ENCODE measurements around the gene TUBA1B. TPM values are rescaled to one million over a fixed set of nuclear protein-coding genes. Genes with fewer than 3 reads are reported as not detected.

The TUBA1B gene
- total and polyA plus RNA-seq, 2 of the 13 experiments (the other 11 are each of a cell fraction or from before 2014, with no cell fraction given) = 1,275 to 1,353 TPM

GRCh38 chr12:49131051-49131893 lies at the start of gene TUBA1B (continued):
- TF ChIP-seq GATAD2A (CRISPR knock-in tag; IDR thresholded peaks at IDR 0.05) = no peak
- no peak for TF ChIP-seq NBN (conservative IDR thresholded peaks at IDR 0.05)
- TF ChIP-seq KMT2B (CRISPR knock-in tag; IDR thresholded peaks at IDR 0.05) = peak; percentile 72
- TF ChIP-seq PHF20 (CRISPR knock-in tag; IDR thresholded peaks at IDR 0.05) = 0 out of 2 replicates have a peak, but pooled peaks have one; percentile 35
- TF ChIP-seq XBP1 (CRISPR knock-in tag; IDR thresholded peaks at IDR 0.05) = no peak
- no peak for TF ChIP-seq NFKBIZ (CRISPR knock-in tag; IDR thresholded peaks at IDR 0.05)
- TF ChIP-seq ZBTB20 (CRISPR knock-in tag; IDR thresholded peaks at IDR 0.05; ENCODE audit: borderline replicate concordance, low read depth) = peak; percentile 5; the same call in 1 of the 2 replicates
- TF ChIP-seq PCBP1 (IDR thresholded peaks at IDR 0.05; ENCODE audit: borderline replicate concordance, low read depth, low read length) = 0 out of 2 replicates have a peak, but pooled peaks have one; percentile 63
- TF ChIP-seq PHF21A (CRISPR knock-in tag; IDR thresholded peaks at IDR 0.05) = no peak
- TF ChIP-seq GTF2F1 (IDR thresholded peaks at IDR 0.05; ENCODE audit: low read length) = no peak
- TF ChIP-seq NR2C2 (CRISPR knock-in tag; IDR thresholded peaks at IDR 0.05; ENCODE audit: borderline replicate concordance) = no peak
- no peak; the same call in 1 of the 2 replicates for TF ChIP-seq ZNF367 (CRISPR knock-in tag; IDR thresholded peaks at IDR 0.05; ENCODE audit: borderline replicate concordance)
- TF ChIP-seq HNRNPLL (IDR thresholded peaks at IDR 0.05; ENCODE audit: low read depth, low read length, poor library complexity, severe bottlenecking) = peak; percentile 69
- TF ChIP-seq CREBL2 (CRISPR knock-in tag; IDR thresholded peaks at IDR 0.05; ENCODE audit: borderline replicate concordance) = no peak; the same call in 1 of the 2 replicates
- 0 out of 2 replicates have a peak, but pooled peaks have one; percentile 77 for TF ChIP-seq ZNF224 (CRISPR knock-in tag; IDR thresholded peaks at IDR 0.05)
- TF ChIP-seq MIXL1 (CRISPR knock-in tag; IDR thresholded peaks at IDR 0.05) = peak; percentile 35; the same call in 1 of the 2 replicates
- peak; percentile 94 for TF ChIP-seq KLF6 (CRISPR knock-in tag; IDR thresholded peaks at IDR 0.05)
- peak; percentile 23 for TF ChIP-seq DBP (CRISPR knock-in tag; IDR thresholded peaks at IDR 0.05; ENCODE audit: not compliant biosample characterization)
- no peak for TF ChIP-seq HNRNPUL1 (IDR thresholded peaks at IDR 0.05; ENCODE audit: low read depth, low read length)
- no peak for TF ChIP-seq ATRX (CRISPR knock-in tag; IDR thresholded peaks at IDR 0.05; ENCODE audit: borderline replicate concordance)
- TF ChIP-seq FOXP1 (IDR thresholded peaks at IDR 0.05) = no peak
- no peak for TF ChIP-seq FOXP1 (CRISPR knock-in tag; IDR thresholded peaks at IDR 0.05)
- TF ChIP-seq HOXD1 (CRISPR knock-in tag; IDR thresholded peaks at IDR 0.05) = no peak
- TF ChIP-seq ZNF790 (CRISPR knock-in tag; IDR thresholded peaks at IDR 0.05; ENCODE audit: borderline replicate concordance) = no peak
- TF ChIP-seq ZNF337 (CRISPR knock-in tag; IDR thresholded peaks at IDR 0.05; ENCODE audit: borderline replicate concordance, low read depth) = no peak
- 0 out of 2 replicates have a peak, but pooled peaks have one; percentile 35 for TF ChIP-seq ZNF12 (CRISPR knock-in tag; IDR thresholded peaks at IDR 0.05)
- TF ChIP-seq FOXO4 (CRISPR knock-in tag; conservative IDR thresholded peaks at IDR 0.05) = no peak
- 0 out of 2 replicates have a peak, but pooled peaks have one; percentile 61 for TF ChIP-seq ZBTB43 (CRISPR knock-in tag; conservative IDR thresholded peaks at IDR 0.05)
- no peak for TF ChIP-seq THYN1 (CRISPR knock-in tag; IDR thresholded peaks at IDR 0.05; ENCODE audit: borderline replicate concordance, low read depth)
